Ovary (tissue), 3 donors: ENCODE results near the gene TGFB1.

Experiments used
- EP300 ChIP-seq: sonication (generic); formaldehyde crosslinking; IDR thresholded peaks from one replicate; pipeline ENCODE4 v1.6.1; 2017; ENCODE audit warnings: antibody characterized with exemption
- POLR2A ChIP-seq: fragments of 450-650 bp; IDR thresholded peaks from one replicate; pipeline ENCODE4 v1.6.1; 2017; ENCODE audit warnings: antibody characterized with exemption, mild to moderate bottlenecking, moderate library complexity
- TF ChIP-seq, protein P1 (sequence below), 3 donors: fragments of 450-650 bp in 2 of 3; fragments of 200-600 bp in 1 of 3; IDR thresholded peaks; one replicate each; pipeline versions ENCODE4 v1.5.1 to v1.8.0; 2016 to 2022; ENCODE audit warnings: antibody characterized with exemption in 3 of 3, mild to moderate bottlenecking in 1 of 3
- donor health status: DM: no; HTN: no; CAD: no.

DNA sequence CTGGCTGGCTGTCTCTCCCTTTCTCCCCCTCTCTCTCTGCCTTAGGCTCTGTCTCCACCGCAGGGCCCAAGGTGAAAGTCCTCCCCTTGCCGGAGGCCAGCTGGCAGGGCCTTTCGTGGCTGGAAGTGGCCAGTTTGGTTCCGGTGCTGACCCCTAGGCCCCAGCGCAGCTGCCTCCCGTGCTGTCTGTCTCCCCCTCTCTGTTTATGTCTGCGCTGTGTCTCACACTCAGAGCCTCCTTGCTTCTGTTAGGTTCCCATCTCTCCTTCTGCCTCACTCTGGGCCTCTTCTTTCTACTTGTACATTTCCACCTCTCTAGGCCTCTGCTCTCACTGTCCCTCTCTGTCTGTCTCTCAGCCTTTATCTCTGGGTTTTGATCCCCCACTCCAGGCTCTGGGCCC, 30.7 kb downstream of the TGFB1 start:
- TF ChIP-seq, protein P1, sequence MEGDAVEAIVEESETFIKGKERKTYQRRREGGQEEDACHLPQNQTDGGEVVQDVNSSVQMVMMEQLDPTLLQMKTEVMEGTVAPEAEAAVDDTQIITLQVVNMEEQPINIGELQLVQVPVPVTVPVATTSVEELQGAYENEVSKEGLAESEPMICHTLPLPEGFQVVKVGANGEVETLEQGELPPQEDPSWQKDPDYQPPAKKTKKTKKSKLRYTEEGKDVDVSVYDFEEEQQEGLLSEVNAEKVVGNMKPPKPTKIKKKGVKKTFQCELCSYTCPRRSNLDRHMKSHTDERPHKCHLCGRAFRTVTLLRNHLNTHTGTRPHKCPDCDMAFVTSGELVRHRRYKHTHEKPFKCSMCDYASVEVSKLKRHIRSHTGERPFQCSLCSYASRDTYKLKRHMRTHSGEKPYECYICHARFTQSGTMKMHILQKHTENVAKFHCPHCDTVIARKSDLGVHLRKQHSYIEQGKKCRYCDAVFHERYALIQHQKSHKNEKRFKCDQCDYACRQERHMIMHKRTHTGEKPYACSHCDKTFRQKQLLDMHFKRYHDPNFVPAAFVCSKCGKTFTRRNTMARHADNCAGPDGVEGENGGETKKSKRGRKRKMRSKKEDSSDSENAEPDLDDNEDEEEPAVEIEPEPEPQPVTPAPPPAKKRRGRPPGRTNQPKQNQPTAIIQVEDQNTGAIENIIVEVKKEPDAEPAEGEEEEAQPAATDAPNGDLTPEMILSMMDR (IDR thresholded peaks at IDR 0.05), result no peak
- TF ChIP-seq POLR2A, result no peak
- no peak for TF ChIP-seq EP300
